Measurements from ENCODE around the gene ROBO2. TPM values are rescaled to one million over a fixed set of nuclear protein-coding genes. Genes with fewer than 3 reads are reported as not detected.

Gene ROBO2
- total and polyA plus RNA-seq, 2 experiments from 2014 or later: 1.2 to 14.3 TPM

DNA sequence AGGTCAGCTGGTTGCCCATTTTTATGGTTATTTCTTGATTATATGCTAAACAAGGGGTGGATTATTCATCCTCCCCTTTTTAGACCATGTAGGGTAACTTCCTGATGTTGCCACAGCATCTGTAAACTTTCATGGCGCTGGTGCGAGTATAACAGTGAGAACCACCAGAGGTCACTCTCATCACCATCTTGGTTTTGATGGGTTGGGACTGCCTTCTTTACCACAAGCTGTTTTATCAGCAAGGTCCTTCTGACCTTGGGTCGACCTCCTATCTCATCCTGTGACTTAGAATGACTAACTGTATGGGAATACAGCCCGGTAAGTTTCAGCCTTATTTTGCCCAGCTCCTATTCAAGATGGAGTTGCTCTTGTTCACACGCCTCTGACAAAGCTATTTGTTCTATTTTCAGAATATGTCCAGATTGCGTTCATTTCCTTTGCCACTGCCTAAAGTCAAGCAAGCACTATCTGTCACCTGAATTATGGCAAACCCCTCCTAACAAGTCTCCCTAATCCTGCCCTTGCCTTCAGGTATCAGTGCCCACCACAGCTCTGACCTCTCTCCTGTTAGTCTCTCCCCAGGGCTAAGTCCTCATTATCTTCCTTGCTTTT, 308.5 kb downstream of the ROBO2 start:
- Histone ChIP-seq H3K4me3 (no peak overlapping the region), H3K79me2 (no peaks in the 10 kb centered on the region), H3K9me3 (ENCODE audit: low read depth) (no peaks in the 10 kb centered on the region), H3K9me2 (replicated peaks; ENCODE audit: insufficient read depth) (no peaks in the 10 kb centered on the region), H3K27me3 (no peaks in the 10 kb centered on the region), H2AFZ (no peak overlapping the region), H3K36me3 (replicated peaks; ENCODE audit: insufficient read depth, low read depth) (no peaks in the 10 kb centered on the region), H3K4me1 (ENCODE audit: insufficient read depth) (no peaks in the 10 kb centered on the region), H3K4me2 (no peak overlapping the region), H3K27ac (no peak overlapping the region), H4K20me1 (ENCODE audit: insufficient read depth, poor library complexity, severe bottlenecking) (no peaks in the 10 kb centered on the region)
- WGBS (ENCODE audit: low lambda C conversion rate, missing lambda C conversion rate): 59% methylated on average over 6 of the region's 6 CpGs
- TF ChIP-seq, protein P1, sequence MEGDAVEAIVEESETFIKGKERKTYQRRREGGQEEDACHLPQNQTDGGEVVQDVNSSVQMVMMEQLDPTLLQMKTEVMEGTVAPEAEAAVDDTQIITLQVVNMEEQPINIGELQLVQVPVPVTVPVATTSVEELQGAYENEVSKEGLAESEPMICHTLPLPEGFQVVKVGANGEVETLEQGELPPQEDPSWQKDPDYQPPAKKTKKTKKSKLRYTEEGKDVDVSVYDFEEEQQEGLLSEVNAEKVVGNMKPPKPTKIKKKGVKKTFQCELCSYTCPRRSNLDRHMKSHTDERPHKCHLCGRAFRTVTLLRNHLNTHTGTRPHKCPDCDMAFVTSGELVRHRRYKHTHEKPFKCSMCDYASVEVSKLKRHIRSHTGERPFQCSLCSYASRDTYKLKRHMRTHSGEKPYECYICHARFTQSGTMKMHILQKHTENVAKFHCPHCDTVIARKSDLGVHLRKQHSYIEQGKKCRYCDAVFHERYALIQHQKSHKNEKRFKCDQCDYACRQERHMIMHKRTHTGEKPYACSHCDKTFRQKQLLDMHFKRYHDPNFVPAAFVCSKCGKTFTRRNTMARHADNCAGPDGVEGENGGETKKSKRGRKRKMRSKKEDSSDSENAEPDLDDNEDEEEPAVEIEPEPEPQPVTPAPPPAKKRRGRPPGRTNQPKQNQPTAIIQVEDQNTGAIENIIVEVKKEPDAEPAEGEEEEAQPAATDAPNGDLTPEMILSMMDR (IDR thresholded peaks at IDR 0.05; ENCODE audit: poor library complexity): peak; percentile 58
- TF ChIP-seq EZH2 (IDR thresholded peaks at IDR 0.05; ENCODE audit: borderline replicate concordance): no peak
- DNase-seq (ENCODE audit: low spot score): peak; percentile 63

DNA sequence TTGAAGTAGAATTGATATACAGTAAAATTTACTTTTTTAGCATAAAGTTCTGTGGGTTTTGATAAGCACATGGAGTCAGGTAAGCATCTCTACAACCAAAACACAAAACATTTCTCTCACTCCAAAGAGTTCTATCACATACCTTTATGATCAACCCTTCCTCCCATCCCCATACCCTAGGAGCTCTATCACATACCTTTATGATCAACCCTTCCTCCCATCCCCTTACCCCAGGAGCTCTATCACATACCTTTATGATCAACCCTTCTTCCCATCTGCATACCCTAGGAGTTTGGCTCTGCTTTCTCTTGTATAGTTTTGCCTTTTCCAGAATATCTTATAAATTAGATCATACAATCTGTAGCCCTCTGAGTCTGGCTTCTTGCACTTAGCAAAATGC, 315.1 kb downstream of the ROBO2 start:
- no peaks in the 10 kb centered on the region for H3K36me3 ChIP-seq (replicated peaks; ENCODE audit: insufficient read depth, low read depth)
- no peaks in the 10 kb centered on the region for H3K9me3 ChIP-seq (ENCODE audit: low read depth)
- no peak overlapping the region for H3K4me3 ChIP-seq
- no peaks in the 10 kb centered on the region for H3K9me2 ChIP-seq (replicated peaks; ENCODE audit: insufficient read depth)
- H3K4me1 ChIP-seq (ENCODE audit: insufficient read depth): no peaks in the 10 kb centered on the region
- no peak overlapping the region for H3K27ac ChIP-seq
- TF ChIP-seq, protein P1 (IDR thresholded peaks at IDR 0.05; ENCODE audit: poor library complexity): no peak
- no peak for TF ChIP-seq EZH2phosphoT487 (IDR thresholded peaks at IDR 0.05; ENCODE audit: low read depth, severe bottlenecking, unreplicated experiment)
- TF ChIP-seq EZH2 (IDR thresholded peaks at IDR 0.05; ENCODE audit: borderline replicate concordance): no peak
- no peak overlapping the region for H2AFZ ChIP-seq
- H3K79me2 ChIP-seq: no peaks in the 10 kb centered on the region
- no peak for DNase-seq (ENCODE audit: low spot score)
- no peak overlapping the region for H3K4me2 ChIP-seq
- H3K27me3 ChIP-seq: no peaks in the 10 kb centered on the region
- H4K20me1 ChIP-seq (ENCODE audit: insufficient read depth, poor library complexity, severe bottlenecking): no peaks in the 10 kb centered on the region

DNA sequence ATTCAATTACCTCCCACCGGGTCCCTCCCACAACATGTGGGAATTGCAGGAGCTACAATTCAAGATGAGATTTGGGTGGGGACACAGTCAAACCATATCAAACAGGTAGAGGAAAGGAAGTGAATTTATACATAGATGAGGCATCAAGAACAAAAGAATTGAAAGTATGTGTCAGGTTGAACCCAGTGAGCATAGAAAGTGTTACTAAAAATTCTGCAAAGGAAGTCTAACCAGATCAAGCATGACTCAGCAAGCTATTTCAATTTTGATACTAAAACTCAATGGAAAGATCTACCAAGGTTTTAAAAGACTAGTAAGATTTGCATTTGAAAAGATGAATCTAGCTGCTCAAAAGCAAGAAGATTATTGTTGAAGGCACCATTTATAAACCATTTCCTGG, 323.0 kb downstream of the ROBO2 start:
- Histone ChIP-seq H3K4me2 (no peak overlapping the region), H3K27me3 (no peaks in the 10 kb centered on the region), H3K4me3 (no peak overlapping the region), H3K27ac (no peak overlapping the region), H2AFZ (no peak overlapping the region), H4K20me1 (ENCODE audit: insufficient read depth, poor library complexity, severe bottlenecking) (no peaks in the 10 kb centered on the region), H3K4me1 (ENCODE audit: insufficient read depth) (no peaks in the 10 kb centered on the region), H3K9me3 (ENCODE audit: low read depth) (no peaks in the 10 kb centered on the region), H3K36me3 (replicated peaks; ENCODE audit: insufficient read depth, low read depth) (no peaks in the 10 kb centered on the region), H3K9me2 (replicated peaks; ENCODE audit: insufficient read depth) (no peaks in the 10 kb centered on the region), H3K79me2 (no peaks in the 10 kb centered on the region)
- no peak for DNase-seq (ENCODE audit: low spot score)
- 91% methylated on average over 1 of the region's 1 CpG for WGBS (ENCODE audit: low lambda C conversion rate, missing lambda C conversion rate)
- no peak for TF ChIP-seq EZH2 (IDR thresholded peaks at IDR 0.05; ENCODE audit: borderline replicate concordance)
- TF ChIP-seq EZH2phosphoT487 (IDR thresholded peaks at IDR 0.05; ENCODE audit: low read depth, severe bottlenecking, unreplicated experiment): no peak
- TF ChIP-seq, protein P1 (IDR thresholded peaks at IDR 0.05; ENCODE audit: poor library complexity): no peak

DNA sequence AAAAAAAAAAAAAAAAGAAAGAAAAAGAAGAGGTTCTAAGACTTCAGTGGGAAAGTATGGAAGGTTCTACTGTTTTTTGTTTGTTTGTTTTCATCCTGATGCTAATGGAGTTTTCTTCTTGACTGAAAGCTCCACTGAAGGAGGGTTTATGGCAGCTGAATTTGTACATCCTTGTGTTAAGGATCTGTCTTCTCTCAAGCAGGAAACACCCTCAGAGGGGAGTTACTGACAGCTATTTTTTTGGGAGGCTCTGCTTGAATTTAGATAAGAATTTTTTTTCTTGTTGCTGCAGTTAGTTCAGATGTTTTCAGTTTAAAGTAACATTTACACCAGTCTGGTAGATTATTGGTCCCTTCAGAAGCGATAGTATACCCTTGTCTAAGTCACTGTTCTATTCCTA, 325.3 kb downstream of the ROBO2 start:
- no peak overlapping the region for H3K4me2 ChIP-seq
- no peak for TF ChIP-seq EZH2phosphoT487 (IDR thresholded peaks at IDR 0.05; ENCODE audit: low read depth, severe bottlenecking, unreplicated experiment)
- no peak for TF ChIP-seq EZH2 (IDR thresholded peaks at IDR 0.05; ENCODE audit: borderline replicate concordance)
- TF ChIP-seq, protein P1 (IDR thresholded peaks at IDR 0.05; ENCODE audit: poor library complexity): no peak
- H3K79me2 ChIP-seq: no peaks in the 10 kb centered on the region
- no peaks in the 10 kb centered on the region for H3K9me3 ChIP-seq (ENCODE audit: low read depth)
- 76% methylated on average over 1 of the region's 1 CpG for WGBS (ENCODE audit: low lambda C conversion rate, missing lambda C conversion rate)
- H3K27ac ChIP-seq: no peak overlapping the region
- DNase-seq (ENCODE audit: low spot score): no peak
- no peaks in the 10 kb centered on the region for H3K4me1 ChIP-seq (ENCODE audit: insufficient read depth)
- H3K36me3 ChIP-seq (replicated peaks; ENCODE audit: insufficient read depth, low read depth): no peaks in the 10 kb centered on the region
- no peaks in the 10 kb centered on the region for H3K9me2 ChIP-seq (replicated peaks; ENCODE audit: insufficient read depth)
- no peaks in the 10 kb centered on the region for H3K27me3 ChIP-seq
- H3K4me3 ChIP-seq: no peak overlapping the region
- no peak overlapping the region for H2AFZ ChIP-seq
- no peaks in the 10 kb centered on the region for H4K20me1 ChIP-seq (ENCODE audit: insufficient read depth, poor library complexity, severe bottlenecking)

Data from hepatocyte (in vitro differentiated cells).